Measurements from ENCODE around the gene SUV39H1.
A peak's percentile ranks its signal among the peaks of the same experiment; 100 is the strongest.
"Not testable (repeated sequence)": the region's sequence is repeated elsewhere in the genome, so short reads cannot be mapped to it uniquely, and the experiment has no call there.

SUV39H1 gene

GRCh38 chrX:48689208-48689920 lies 7.2 kb upstream of the SUV39H1 start:
- Histone ChIP-seq H3K27me3 (ENCODE audit: control insufficient read depth, insufficient read depth, low read length) (no peaks in the 10 kb centered on the region), H3K9me3 (ENCODE audit: control insufficient read depth, low read length) (no peaks in the 10 kb centered on the region), H3K4me1 (ENCODE audit: control insufficient read depth, insufficient read depth, low read length) (no peaks in the 10 kb centered on the region)

GRCh38 chrX:48691746-48692145 lies 4.8 kb upstream of the SUV39H1 start:
- H3K9me3 ChIP-seq (ENCODE audit: control insufficient read depth, low read length); H3K4me1 ChIP-seq (ENCODE audit: control insufficient read depth, insufficient read depth, low read length); H3K27me3 ChIP-seq (ENCODE audit: control insufficient read depth, insufficient read depth, low read length); H3K9ac ChIP-seq (ENCODE audit: low read length); H3K4me3 ChIP-seq (ENCODE audit: low read length); H3K36me3 ChIP-seq (ENCODE audit: control insufficient read depth, insufficient read depth, low read length): not testable (repeated sequence)

More at GRCh38 chrX:48689208-48689920, 7.2 kb upstream of the SUV39H1 start:
- Histone ChIP-seq H3K36me3 (ENCODE audit: control insufficient read depth, insufficient read depth, low read length) (no peaks in the 10 kb centered on the region), H3K9ac (ENCODE audit: low read length) (no peak overlapping the region), H3K4me3 (ENCODE audit: low read length) (no peak overlapping the region)

- no peak overlapping the region for H3K9ac ChIP-seq (ENCODE audit: low read length)
- H3K9me3 ChIP-seq (ENCODE audit: control insufficient read depth, low read length): no peaks in the 10 kb centered on the region
- H3K27me3 ChIP-seq (ENCODE audit: control insufficient read depth, insufficient read depth, low read length): no peaks in the 10 kb centered on the region
- H3K4me1 ChIP-seq (ENCODE audit: control insufficient read depth, insufficient read depth, low read length): peaks cover 10% of the 10 kb centered on the region
- H3K36me3 ChIP-seq (ENCODE audit: control insufficient read depth, insufficient read depth, low read length): no peaks in the 10 kb centered on the region
- no peak overlapping the region for H3K4me3 ChIP-seq (ENCODE audit: low read length)
These were observed 1.6 kb upstream of the SUV39H1 start for GRCh38 chrX:48694776-48695533.

- H3K4me1 ChIP-seq (ENCODE audit: control insufficient read depth, insufficient read depth, low read length): peaks cover 10% of the 10 kb centered on the region
- H3K9ac ChIP-seq (ENCODE audit: low read length): peak overlapping the region; percentile 83
- no peaks in the 10 kb centered on the region for H3K36me3 ChIP-seq (ENCODE audit: control insufficient read depth, insufficient read depth, low read length)
- no peaks in the 10 kb centered on the region for H3K9me3 ChIP-seq (ENCODE audit: control insufficient read depth, low read length)
- peak overlapping the region; percentile 46 for H3K4me3 ChIP-seq (ENCODE audit: low read length)
- H3K27me3 ChIP-seq (ENCODE audit: control insufficient read depth, insufficient read depth, low read length): no peaks in the 10 kb centered on the region
These were observed 1.0 kb upstream of the SUV39H1 start for GRCh38 chrX:48695534-48695896.

GRCh38 chrX:48695925-48696300 lies 621 bp upstream of the SUV39H1 start:
- no peaks in the 10 kb centered on the region for H3K9me3 ChIP-seq (ENCODE audit: control insufficient read depth, low read length)
- H3K4me3 ChIP-seq (ENCODE audit: low read length): peak overlapping the region; percentile 46
- H3K36me3 ChIP-seq (ENCODE audit: control insufficient read depth, insufficient read depth, low read length): no peaks in the 10 kb centered on the region
- peak overlapping the region; percentile 83 for H3K9ac ChIP-seq (ENCODE audit: low read length)
- H3K4me1 ChIP-seq (ENCODE audit: control insufficient read depth, insufficient read depth, low read length): peaks cover 10% of the 10 kb centered on the region
- no peaks in the 10 kb centered on the region for H3K27me3 ChIP-seq (ENCODE audit: control insufficient read depth, insufficient read depth, low read length)

GRCh38 chrX:48696909-48697727 lies 584 bp downstream of the SUV39H1 start:
- Histone ChIP-seq H3K4me3 (ENCODE audit: low read length) (peak overlapping the region; percentile 14), H3K9ac (ENCODE audit: low read length) (peak overlapping the region; percentile 83), H3K4me1 (ENCODE audit: control insufficient read depth, insufficient read depth, low read length) (peaks cover 10% of the 10 kb centered on the region), H3K27me3 (ENCODE audit: control insufficient read depth, insufficient read depth, low read length) (no peaks in the 10 kb centered on the region), H3K9me3 (ENCODE audit: control insufficient read depth, low read length) (no peaks in the 10 kb centered on the region), H3K36me3 (ENCODE audit: control insufficient read depth, insufficient read depth, low read length) (no peaks in the 10 kb centered on the region)

- H3K36me3 ChIP-seq (ENCODE audit: control insufficient read depth, insufficient read depth, low read length): no peaks in the 10 kb centered on the region
- no peaks in the 10 kb centered on the region for H3K9me3 ChIP-seq (ENCODE audit: control insufficient read depth, low read length)
- no peak overlapping the region for H3K9ac ChIP-seq (ENCODE audit: low read length)
- H3K27me3 ChIP-seq (ENCODE audit: control insufficient read depth, insufficient read depth, low read length): no peaks in the 10 kb centered on the region
- H3K4me3 ChIP-seq (ENCODE audit: low read length): no peak overlapping the region
- peaks cover 10% of the 10 kb centered on the region for H3K4me1 ChIP-seq (ENCODE audit: control insufficient read depth, insufficient read depth, low read length)
These were observed 1.8 kb downstream of the SUV39H1 start for GRCh38 chrX:48698306-48698705.

- no peaks in the 10 kb centered on the region for H3K36me3 ChIP-seq (ENCODE audit: control insufficient read depth, insufficient read depth, low read length)
- no peak overlapping the region for H3K9ac ChIP-seq (ENCODE audit: low read length)
- H3K4me1 ChIP-seq (ENCODE audit: control insufficient read depth, insufficient read depth, low read length): peaks cover 10% of the 10 kb centered on the region
- no peaks in the 10 kb centered on the region for H3K27me3 ChIP-seq (ENCODE audit: control insufficient read depth, insufficient read depth, low read length)
- no peaks in the 10 kb centered on the region for H3K9me3 ChIP-seq (ENCODE audit: control insufficient read depth, low read length)
- H3K4me3 ChIP-seq (ENCODE audit: low read length): no peak overlapping the region
These were observed 3.7 kb downstream of the SUV39H1 start for GRCh38 chrX:48700246-48700645.

- H3K9me3 ChIP-seq (ENCODE audit: control insufficient read depth, low read length): no peaks in the 10 kb centered on the region
- no peaks in the 10 kb centered on the region for H3K36me3 ChIP-seq (ENCODE audit: control insufficient read depth, insufficient read depth, low read length)
- H3K9ac ChIP-seq (ENCODE audit: low read length): no peak overlapping the region
- no peaks in the 10 kb centered on the region for H3K27me3 ChIP-seq (ENCODE audit: control insufficient read depth, insufficient read depth, low read length)
- H3K4me3 ChIP-seq (ENCODE audit: low read length): no peak overlapping the region
- peaks cover 3% of the 10 kb centered on the region for H3K4me1 ChIP-seq (ENCODE audit: control insufficient read depth, insufficient read depth, low read length)
These were observed 4.6 kb downstream of the SUV39H1 start for GRCh38 chrX:48700951-48701653.

- Histone ChIP-seq H3K4me1 (ENCODE audit: control insufficient read depth, insufficient read depth, low read length) (peaks cover 3% of the 10 kb centered on the region), H3K36me3 (ENCODE audit: control insufficient read depth, insufficient read depth, low read length) (no peaks in the 10 kb centered on the region), H3K9ac (ENCODE audit: low read length) (no peak overlapping the region), H3K27me3 (ENCODE audit: control insufficient read depth, insufficient read depth, low read length) (no peaks in the 10 kb centered on the region), H3K4me3 (ENCODE audit: low read length) (no peak overlapping the region), H3K9me3 (ENCODE audit: control insufficient read depth, low read length) (no peaks in the 10 kb centered on the region)
These were observed 5.5 kb downstream of the SUV39H1 start for GRCh38 chrX:48702032-48702431.

GRCh38 chrX:48702716-48703115 lies 6.2 kb downstream of the SUV39H1 start:
- no peaks in the 10 kb centered on the region for H3K36me3 ChIP-seq (ENCODE audit: control insufficient read depth, insufficient read depth, low read length)

More at GRCh38 chrX:48702716-48703115, 6.2 kb downstream of the SUV39H1 start:
- no peaks in the 10 kb centered on the region for H3K4me1 ChIP-seq (ENCODE audit: control insufficient read depth, insufficient read depth, low read length)
- no peaks in the 10 kb centered on the region for H3K9me3 ChIP-seq (ENCODE audit: control insufficient read depth, low read length)
- H3K27me3 ChIP-seq (ENCODE audit: control insufficient read depth, insufficient read depth, low read length): no peaks in the 10 kb centered on the region
- no peak overlapping the region for H3K4me3 ChIP-seq (ENCODE audit: low read length)
- no peak overlapping the region for H3K9ac ChIP-seq (ENCODE audit: low read length)

All from mucosa of stomach (tissue), 1 donor.